ENCODE measurements around the gene TPPP3. TPM values are rescaled to one million over a fixed set of nuclear protein-coding genes. Genes with fewer than 3 reads are reported as not detected.

The TPPP3 gene
- total and polyA plus RNA-seq, 9 donors, result 2.2 to 269 (median 15.2) TPM

GRCh38 chr16:67425061-67425460 is 31.8 kb upstream of the TPPP3 start:
- intact Hi-C loops (cut with DNase I), result loop anchor here in 1 of 4 donors (5.0 kb wide), 1 partner anchor 37 kb away; no protein-coding TSS in a partner anchor
- no peaks in the 10 kb centered on the region for H3K36me3 ChIP-seq
- H3K4me3 ChIP-seq, result no peak overlapping the region
- WGBS, 3 donors, result 23 to 36% (median 30%) methylated on average over 6 of the region's 6 CpGs
- no peak for TF ChIP-seq CTCF (IDR thresholded peaks at IDR 0.05)
- TF ChIP-seq POLR2A (IDR thresholded peaks at IDR 0.05), result no peak
- no peak for TF ChIP-seq EP300 (IDR thresholded peaks at IDR 0.05)
- no peak for DNase-seq
- no peaks in the 10 kb centered on the region for H3K27me3 ChIP-seq
- no peak overlapping the region for H3K27ac ChIP-seq
- no peaks in the 10 kb centered on the region for H3K4me1 ChIP-seq (ENCODE audit: insufficient read depth)
- no peaks in the 10 kb centered on the region for H3K9me3 ChIP-seq

GRCh38 chr16:67424261-67424615 is 30.9 kb upstream of the TPPP3 start:
- intact Hi-C loops (cut with DNase I), result no loop called here
- no peaks in the 10 kb centered on the region for H3K36me3 ChIP-seq
- no peaks in the 10 kb centered on the region for H3K9me3 ChIP-seq
- H3K27me3 ChIP-seq, result no peaks in the 10 kb centered on the region
- 57 to 73% (median 71%) methylated on average over 5 of the region's 5 CpGs for WGBS, 3 donors
- no peak overlapping the region for H3K27ac ChIP-seq
- no peak overlapping the region for H3K4me3 ChIP-seq
- TF ChIP-seq EP300 (IDR thresholded peaks at IDR 0.05) (no peak), POLR2A (IDR thresholded peaks at IDR 0.05) (no peak), CTCF (IDR thresholded peaks at IDR 0.05) (no peak)
- DNase-seq, result no peak
- H3K4me1 ChIP-seq (ENCODE audit: insufficient read depth), result no peaks in the 10 kb centered on the region

- Histone ChIP-seq H3K9me3 (no peaks in the 10 kb centered on the region), H3K4me1 (ENCODE audit: insufficient read depth) (no peaks in the 10 kb centered on the region), H3K4me3 (no peak overlapping the region), H3K27me3 (no peaks in the 10 kb centered on the region), H3K36me3 (no peaks in the 10 kb centered on the region), H3K27ac (no peak overlapping the region)
- intact Hi-C loops (cut with DNase I), result no loop called here
- TF ChIP-seq POLR2A (IDR thresholded peaks at IDR 0.05) (no peak), CTCF (IDR thresholded peaks at IDR 0.05) (no peak), EP300 (IDR thresholded peaks at IDR 0.05) (no peak)
- no peak for DNase-seq
- 50 to 63% (median 60%) methylated on average over 9 of the region's 9 CpGs for WGBS, 3 donors
Measured at GRCh38 chr16:67423611-67424260, 30.4 kb upstream of the TPPP3 start.

DNA sequence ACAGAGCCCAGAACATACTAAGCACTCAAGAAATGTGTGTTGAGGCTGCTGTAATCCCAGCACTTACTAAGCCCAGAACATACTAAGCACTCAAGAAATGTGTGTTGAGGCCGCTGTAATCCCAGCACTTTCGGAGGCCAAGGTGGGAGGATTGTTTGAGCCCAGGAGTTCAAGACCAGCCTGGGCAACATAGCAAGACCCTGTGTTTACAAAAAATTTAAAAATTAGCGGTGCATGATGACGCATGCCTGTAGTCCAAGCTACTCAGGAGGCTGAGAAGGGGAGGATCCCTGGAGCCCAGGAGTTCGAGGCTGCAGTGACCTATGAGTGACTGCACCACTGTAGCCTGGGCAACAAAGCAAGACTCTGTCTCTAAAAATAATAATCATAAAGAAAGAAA is 29.7 kb upstream of the TPPP3 start:
- DNase-seq, result no peak
- H3K27me3 ChIP-seq, result no peaks in the 10 kb centered on the region
- no peak for TF ChIP-seq POLR2A (IDR thresholded peaks at IDR 0.05)
- TF ChIP-seq EP300 (IDR thresholded peaks at IDR 0.05), result no peak
- TF ChIP-seq CTCF (IDR thresholded peaks at IDR 0.05), result no peak
- H3K4me3 ChIP-seq, result no peak overlapping the region
- 79 to 88% (median 82%) methylated on average over 5 of the region's 5 CpGs for WGBS, 3 donors
- H3K9me3 ChIP-seq, result no peaks in the 10 kb centered on the region
- no peak overlapping the region for H3K27ac ChIP-seq
- no peaks in the 10 kb centered on the region for H3K4me1 ChIP-seq (ENCODE audit: insufficient read depth)
- H3K36me3 ChIP-seq, result no peaks in the 10 kb centered on the region
- intact Hi-C loops (cut with DNase I), result no loop called here

Measured in ovary (tissue), 9 donors.